ENCODE data around the gene CCNJL. TPM values are rescaled to one million over a fixed set of nuclear protein-coding genes. Genes with fewer than 3 reads are reported as not detected.

Gene CCNJL
- total RNA-seq, 4 donors from 2014 or later, result 0.44 to 1.5 (median 0.63) TPM; not detected in 1

DNA sequence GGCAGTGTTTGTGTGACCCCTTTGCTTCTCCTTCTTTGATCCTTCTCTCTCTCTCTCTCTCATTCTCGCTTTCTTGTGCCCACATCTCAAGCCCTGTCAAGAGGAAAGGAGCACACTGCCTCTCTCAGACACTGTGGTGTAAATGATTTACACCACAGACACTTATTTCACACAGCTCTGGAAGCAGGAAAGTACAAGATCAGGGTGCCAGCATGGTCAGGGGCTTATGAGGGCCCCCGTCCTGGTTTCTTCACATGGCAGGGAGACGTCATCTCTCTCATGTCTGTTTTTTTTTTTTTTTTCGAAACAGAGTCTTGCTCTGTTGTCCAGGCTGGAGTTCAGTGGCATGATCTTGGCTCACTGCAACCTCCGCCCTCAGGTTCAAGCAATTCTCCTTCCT is 76.6 kb downstream of the CCNJL start:
- Histone ChIP-seq H3K4me1 (no peaks in the 10 kb centered on the region), H3K36me3 (no peaks in the 10 kb centered on the region), H3K27me3 (no peaks in the 10 kb centered on the region), H3K4me3 (no peak overlapping the region), H3K27ac (no peak overlapping the region), H3K9me3 (no peaks in the 10 kb centered on the region)
- TF ChIP-seq, protein P1, sequence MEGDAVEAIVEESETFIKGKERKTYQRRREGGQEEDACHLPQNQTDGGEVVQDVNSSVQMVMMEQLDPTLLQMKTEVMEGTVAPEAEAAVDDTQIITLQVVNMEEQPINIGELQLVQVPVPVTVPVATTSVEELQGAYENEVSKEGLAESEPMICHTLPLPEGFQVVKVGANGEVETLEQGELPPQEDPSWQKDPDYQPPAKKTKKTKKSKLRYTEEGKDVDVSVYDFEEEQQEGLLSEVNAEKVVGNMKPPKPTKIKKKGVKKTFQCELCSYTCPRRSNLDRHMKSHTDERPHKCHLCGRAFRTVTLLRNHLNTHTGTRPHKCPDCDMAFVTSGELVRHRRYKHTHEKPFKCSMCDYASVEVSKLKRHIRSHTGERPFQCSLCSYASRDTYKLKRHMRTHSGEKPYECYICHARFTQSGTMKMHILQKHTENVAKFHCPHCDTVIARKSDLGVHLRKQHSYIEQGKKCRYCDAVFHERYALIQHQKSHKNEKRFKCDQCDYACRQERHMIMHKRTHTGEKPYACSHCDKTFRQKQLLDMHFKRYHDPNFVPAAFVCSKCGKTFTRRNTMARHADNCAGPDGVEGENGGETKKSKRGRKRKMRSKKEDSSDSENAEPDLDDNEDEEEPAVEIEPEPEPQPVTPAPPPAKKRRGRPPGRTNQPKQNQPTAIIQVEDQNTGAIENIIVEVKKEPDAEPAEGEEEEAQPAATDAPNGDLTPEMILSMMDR (IDR thresholded peaks at IDR 0.05), result no peak
- TF ChIP-seq POLR2A (IDR thresholded peaks at IDR 0.05), result no peak
- TF ChIP-seq EP300 (IDR thresholded peaks at IDR 0.05), result no peak
- 72 to 90% methylated on average over 5 of the region's 5 CpGs for WGBS, 2 donors
- no peak for DNase-seq (ENCODE audit: low spot score in 2 of 2)

DNA sequence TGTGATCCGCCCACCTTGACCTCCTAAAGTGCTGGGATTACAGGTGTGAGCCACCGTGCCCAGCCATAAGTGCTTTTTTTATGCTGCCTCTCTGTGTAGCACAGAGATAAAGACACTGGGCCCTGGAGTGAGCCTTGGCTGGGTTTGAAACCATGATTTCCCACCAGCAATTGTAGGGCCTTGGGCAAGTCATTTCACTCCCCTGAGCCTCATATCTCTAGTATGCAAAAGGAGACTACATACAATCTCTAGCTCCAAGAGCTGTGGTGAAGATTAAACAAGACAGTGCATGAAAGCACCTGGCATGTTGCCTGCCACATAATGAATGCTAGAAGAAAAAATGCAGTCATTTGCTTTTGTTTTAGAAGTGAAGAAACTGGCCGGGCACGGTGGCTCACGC is 79.1 kb downstream of the CCNJL start:
- 82 to 93% methylated on average over 5 of the region's 5 CpGs for WGBS, 2 donors
- H3K27ac ChIP-seq, result no peak overlapping the region
- TF ChIP-seq POLR2A (IDR thresholded peaks at IDR 0.05) (no peak), EP300 (IDR thresholded peaks at IDR 0.05) (no peak)
- TF ChIP-seq, protein P1 (IDR thresholded peaks at IDR 0.05), result no peak
- no peaks in the 10 kb centered on the region for H3K4me1 ChIP-seq
- H3K4me3 ChIP-seq, result no peak overlapping the region
- no peaks in the 10 kb centered on the region for H3K9me3 ChIP-seq
- no peaks in the 10 kb centered on the region for H3K36me3 ChIP-seq
- DNase-seq (ENCODE audit: low spot score in 2 of 2), result no peak
- H3K27me3 ChIP-seq, result no peaks in the 10 kb centered on the region

DNA sequence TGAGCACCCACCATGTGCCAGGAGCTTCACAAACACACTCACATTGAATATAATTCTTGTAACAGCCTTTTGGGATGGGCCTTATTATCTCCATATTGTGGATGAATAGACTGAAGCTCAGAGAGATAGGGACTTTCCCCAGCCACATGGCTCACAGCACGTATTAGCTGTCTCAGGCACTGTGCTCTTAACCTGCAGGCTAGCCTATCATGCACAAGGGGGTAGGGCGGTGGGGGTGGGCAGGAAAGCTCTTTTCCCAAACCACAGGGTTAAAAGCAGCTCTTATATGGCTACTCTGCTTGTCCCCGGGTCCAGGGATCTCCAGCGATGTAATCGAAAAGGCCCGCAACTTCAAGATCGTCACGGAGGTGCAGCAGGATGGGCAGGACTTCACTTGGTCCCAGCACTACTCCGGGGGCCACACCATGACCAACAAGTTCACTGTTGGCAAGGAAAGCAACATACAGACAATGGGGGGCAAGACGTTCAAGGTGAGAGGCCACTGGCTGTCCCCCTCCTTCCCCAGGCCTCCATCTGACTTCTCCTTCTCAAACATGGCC is 80.5 kb downstream of the CCNJL start:
- Histone ChIP-seq H3K36me3 (no peaks in the 10 kb centered on the region), H3K27me3 (no peaks in the 10 kb centered on the region), H3K4me1 (no peaks in the 10 kb centered on the region), H3K27ac (no peak overlapping the region), H3K9me3 (no peaks in the 10 kb centered on the region), H3K4me3 (no peak overlapping the region)
- no peak for TF ChIP-seq EP300 (IDR thresholded peaks at IDR 0.05)
- WGBS, 2 donors, result 87% methylated on average over 10 of the region's 10 CpGs
- DNase-seq (ENCODE audit: low spot score in 2 of 2), result no peak

DNA sequence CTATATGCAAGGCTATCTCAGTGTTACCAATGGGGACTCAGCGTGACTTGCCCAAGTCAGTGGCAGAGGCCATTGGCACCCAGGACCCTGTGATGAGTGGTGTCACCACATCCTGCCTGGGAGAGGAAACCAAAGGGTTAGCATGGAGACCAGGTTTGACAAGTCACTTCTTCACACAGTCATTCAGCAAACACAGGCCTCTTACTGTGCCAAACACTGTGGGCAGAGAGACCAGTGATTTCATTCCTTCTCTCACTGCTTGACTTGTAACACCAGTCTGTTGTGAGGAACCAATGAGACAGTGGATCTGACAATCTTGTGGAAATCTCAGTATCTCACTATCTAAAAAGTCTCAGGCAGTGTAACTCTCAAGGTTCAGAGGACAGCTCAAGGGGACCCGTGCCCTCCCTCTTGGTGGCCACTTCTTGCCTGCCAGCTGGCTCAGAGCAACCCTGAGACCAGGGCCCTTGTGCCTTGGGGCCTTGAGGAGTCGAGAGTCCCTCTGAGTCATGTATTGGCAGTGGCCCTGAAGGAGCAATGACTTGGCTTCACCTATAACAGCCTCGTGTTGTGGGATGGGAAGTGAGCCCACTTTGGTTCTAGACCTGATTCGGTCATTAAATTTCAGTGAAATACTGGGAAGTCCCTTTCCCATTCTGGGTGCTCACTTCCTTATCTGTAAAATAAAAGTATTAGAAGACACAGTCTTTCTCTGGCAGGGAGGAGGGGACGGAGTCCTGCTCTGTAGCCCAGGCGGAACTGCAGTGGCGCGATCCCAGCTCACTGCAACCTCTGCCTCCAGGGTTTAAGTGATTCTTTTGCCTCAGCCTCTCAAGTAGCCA is 81.5 kb downstream of the CCNJL start:
- Histone ChIP-seq H3K4me1 (no peaks in the 10 kb centered on the region), H3K36me3 (no peaks in the 10 kb centered on the region), H3K4me3 (no peak overlapping the region), H3K27me3 (no peaks in the 10 kb centered on the region), H3K27ac (no peak overlapping the region), H3K9me3 (no peaks in the 10 kb centered on the region)
- DNase-seq (ENCODE audit: low spot score in 2 of 2), result no peak
- 73 to 79% methylated on average over 9 of the region's 9 CpGs for WGBS, 2 donors
- no peak for TF ChIP-seq POLR2A (IDR thresholded peaks at IDR 0.05)
- TF ChIP-seq EP300 (IDR thresholded peaks at IDR 0.05), result no peak
- TF ChIP-seq, protein P1 (IDR thresholded peaks at IDR 0.05), result no peak

DNA sequence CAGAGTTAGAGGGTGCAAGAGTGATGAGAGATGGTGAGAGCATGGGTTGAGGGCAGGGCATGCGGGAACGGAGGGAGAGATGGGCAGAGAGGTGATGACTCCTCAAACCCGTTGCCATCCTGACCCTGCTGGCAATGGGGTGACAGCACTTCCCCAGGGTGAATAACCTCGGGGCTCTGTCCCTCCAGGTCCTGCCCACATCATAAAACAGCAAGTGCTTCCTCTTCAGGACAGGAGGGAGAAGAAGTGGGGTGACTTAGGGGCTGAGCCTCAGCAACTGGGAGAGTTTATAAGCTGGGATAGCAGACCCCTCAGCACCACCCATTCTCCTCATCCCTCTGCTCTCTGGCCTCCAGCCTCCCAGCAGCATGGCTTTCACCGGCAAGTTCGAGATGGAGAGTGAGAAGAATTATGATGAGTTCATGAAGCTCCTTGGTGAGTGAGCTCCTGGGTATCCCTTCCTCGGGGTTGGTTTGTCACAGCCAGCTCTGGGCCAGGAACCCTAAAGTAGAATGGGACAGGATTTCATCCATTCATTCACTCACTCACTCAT is 83.1 kb downstream of the CCNJL start, which contains the start of gene FABP6:
Gene FABP6 (plus strand): TSS at position 317 of the 553 bp plus-strand sequence. CDS start 52 bp downstream, at position 369.
- Histone ChIP-seq H3K36me3 (no peaks in the 10 kb centered on the region), H3K27me3 (no peaks in the 10 kb centered on the region), H3K4me1 (no peaks in the 10 kb centered on the region), H3K4me3 (no peak within 1 kb of the TSS), H3K27ac (no peak within 1 kb of the TSS), H3K9me3 (no peaks in the 10 kb centered on the region)
- WGBS, 2 donors, result 58 to 70% methylated on average over 7 of the region's 7 CpGs
- TF ChIP-seq EP300 (IDR thresholded peaks at IDR 0.05) (no peak), POLR2A (IDR thresholded peaks at IDR 0.05) (no peak)
- TF ChIP-seq, protein P1 (IDR thresholded peaks at IDR 0.05), result no peak
- no peak for DNase-seq (ENCODE audit: low spot score in 2 of 2)
